Measurements from ENCODE around the gene LDLRAP1. TPM values are rescaled to one million over a fixed set of nuclear protein-coding genes. Genes with fewer than 3 reads are reported as not detected.
"Not testable (repeated sequence)": the region's sequence is repeated elsewhere in the genome, so short reads cannot be mapped to it uniquely, and the experiment has no call there.

LDLRAP1 gene
- total RNA-seq, 2 experiments from 2014 or later = 11.9 to 14.8 TPM

GRCh38 chr1:25573961-25574360 is 30.6 kb downstream of the LDLRAP1 start:
- Mint-ChIP-seq H3K4me1 (ENCODE audit: low read depth) (peaks cover 14% of the 10 kb centered on the region), H3K9me3 (no peaks in the 10 kb centered on the region), H3K4me3 (no peak overlapping the region), H3K36me3 (no peaks in the 10 kb centered on the region), H3K27ac (no peak overlapping the region), H3K27me3 (no peaks in the 10 kb centered on the region)
- intact Hi-C loops (cut with micrococcal nuclease) = no loop called here
- DNase-seq = no peak
- ChIA-PET POLR2A (no interaction called here), CTCF (interaction anchor here (1.0 to 2.6 kb wide), 6 partner anchors 11 to 236 kb away, joined by 3 to 23 read pairs (median 8); no protein-coding TSS in a partner anchor)

GRCh38 chr1:25575191-25575590 is 31.8 kb downstream of the LDLRAP1 start:
- H3K4me1 Mint-ChIP-seq (ENCODE audit: low read depth) = peaks cover 5% of the 10 kb centered on the region
- intact Hi-C loops (cut with micrococcal nuclease) = no loop called here
- no peak for DNase-seq
- H3K9me3 Mint-ChIP-seq = no peaks in the 10 kb centered on the region
- ChIA-PET CTCF (interaction anchor here (1.1 kb wide), 1 partner anchor 28 kb away, joined by 3 read pairs; no protein-coding TSS in a partner anchor), POLR2A (no interaction called here)
- H3K4me3 Mint-ChIP-seq = no peak overlapping the region
- H3K27ac Mint-ChIP-seq = no peak overlapping the region
- H3K27me3 Mint-ChIP-seq = no peaks in the 10 kb centered on the region
- no peaks in the 10 kb centered on the region for H3K36me3 Mint-ChIP-seq

- Mint-ChIP-seq H3K4me1 (ENCODE audit: low read depth) (peaks cover 5% of the 10 kb centered on the region), H3K4me3 (no peak overlapping the region), H3K36me3 (no peaks in the 10 kb centered on the region), H3K27me3 (no peaks in the 10 kb centered on the region), H3K9me3 (no peaks in the 10 kb centered on the region), H3K27ac (no peak overlapping the region)
- no peak for DNase-seq
- POLR2A ChIA-PET = no interaction called here
- intact Hi-C loops (cut with micrococcal nuclease) = no loop called here
- CTCF ChIA-PET = no interaction called here
Measured at GRCh38 chr1:25576459-25577133, 33.2 kb downstream of the LDLRAP1 start.

- no peak for DNase-seq
- Mint-ChIP-seq H3K27ac (no peak overlapping the region), H3K4me1 (ENCODE audit: low read depth) (peaks cover 5% of the 10 kb centered on the region), H3K27me3 (no peaks in the 10 kb centered on the region), H3K9me3 (no peaks in the 10 kb centered on the region), H3K36me3 (no peaks in the 10 kb centered on the region), H3K4me3 (no peak overlapping the region)
- POLR2A ChIA-PET = no interaction called here
- intact Hi-C loops (cut with micrococcal nuclease) = no loop called here
- CTCF ChIA-PET = no interaction called here
Measured at GRCh38 chr1:25577134-25577920, 33.9 kb downstream of the LDLRAP1 start.

GRCh38 chr1:25579292-25580252 is 36.2 kb downstream of the LDLRAP1 start:
- ChIA-PET CTCF (interaction anchor here (1.0 to 1.6 kb wide), 2 partner anchors 9 to 29 kb away, joined by 3 read pairs; no protein-coding TSS in a partner anchor), POLR2A (no interaction called here)
- no peak for DNase-seq
- H3K27me3 Mint-ChIP-seq = no peaks in the 10 kb centered on the region
- no peaks in the 10 kb centered on the region for H3K9me3 Mint-ChIP-seq
- H3K27ac Mint-ChIP-seq = no peak overlapping the region
- no peaks in the 10 kb centered on the region for H3K4me1 Mint-ChIP-seq (ENCODE audit: low read depth)
- H3K36me3 Mint-ChIP-seq = no peaks in the 10 kb centered on the region
- H3K4me3 Mint-ChIP-seq = no peak overlapping the region
- intact Hi-C loops (cut with micrococcal nuclease) = no loop called here

- ChIA-PET POLR2A (no interaction called here), CTCF (interaction anchor here (0.8 kb wide), 1 partner anchor 34 kb away, joined by 3 read pairs; no protein-coding TSS in a partner anchor)
- Mint-ChIP-seq H3K4me3 (no peak overlapping the region), H3K27me3 (no peaks in the 10 kb centered on the region), H3K36me3 (no peaks in the 10 kb centered on the region), H3K9me3 (no peaks in the 10 kb centered on the region), H3K27ac (no peak overlapping the region), H3K4me1 (ENCODE audit: low read depth) (no peaks in the 10 kb centered on the region)
- DNase-seq = no peak
- intact Hi-C loops (cut with micrococcal nuclease) = no loop called here
Measured at GRCh38 chr1:25580927-25581326, 37.5 kb downstream of the LDLRAP1 start.

- POLR2A ChIA-PET = interaction anchor here (0.8 kb wide), 1 partner anchor 148 kb away, joined by 3 read pairs; no protein-coding TSS in a partner anchor
Measured at GRCh38 chr1:25581764-25582163, 38.4 kb downstream of the LDLRAP1 start.

GRCh38 chr1:25583519-25584370 is 40.3 kb downstream of the LDLRAP1 start:
- no peak for DNase-seq
- intact Hi-C loops (cut with micrococcal nuclease) = no loop called here
- POLR2A ChIA-PET = no interaction called here
- Mint-ChIP-seq H3K4me1 (ENCODE audit: low read depth) (peaks cover 6% of the 10 kb centered on the region), H3K4me3 (no peak overlapping the region), H3K36me3 (no peaks in the 10 kb centered on the region), H3K27ac (no peak overlapping the region), H3K27me3 (no peaks in the 10 kb centered on the region), H3K9me3 (no peaks in the 10 kb centered on the region)
- CTCF ChIA-PET = no interaction called here

More at GRCh38 chr1:25581764-25582163, 38.4 kb downstream of the LDLRAP1 start:
- CTCF ChIA-PET = interaction anchor here (2.0 kb wide), 1 partner anchor 9 kb away, joined by 6 read pairs; no protein-coding TSS in a partner anchor
- Mint-ChIP-seq H3K36me3 (no peaks in the 10 kb centered on the region), H3K27me3 (no peaks in the 10 kb centered on the region), H3K27ac (no peak overlapping the region), H3K4me1 (ENCODE audit: low read depth) (no peaks in the 10 kb centered on the region), H3K4me3 (no peak overlapping the region), H3K9me3 (no peaks in the 10 kb centered on the region)
- DNase-seq = no peak
- intact Hi-C loops (cut with micrococcal nuclease) = no loop called here

GRCh38 chr1:25586181-25586588 is 42.8 kb downstream of the LDLRAP1 start:
- DNase-seq = no peak
- ChIA-PET POLR2A (no interaction called here), CTCF (no interaction called here)
- H3K4me3 Mint-ChIP-seq = no peak overlapping the region
- H3K4me1 Mint-ChIP-seq (ENCODE audit: low read depth) = peaks cover 13% of the 10 kb centered on the region
- intact Hi-C loops (cut with micrococcal nuclease) = no loop called here
- H3K9me3 Mint-ChIP-seq = no peaks in the 10 kb centered on the region
- no peaks in the 10 kb centered on the region for H3K27me3 Mint-ChIP-seq
- H3K36me3 Mint-ChIP-seq = no peaks in the 10 kb centered on the region
- H3K27ac Mint-ChIP-seq = no peak overlapping the region

GRCh38 chr1:25587290-25587689 is 43.9 kb downstream of the LDLRAP1 start:
- Mint-ChIP-seq H3K36me3 (no peaks in the 10 kb centered on the region), H3K9me3 (no peaks in the 10 kb centered on the region), H3K4me1 (ENCODE audit: low read depth) (peaks cover 13% of the 10 kb centered on the region), H3K4me3 (no peak overlapping the region), H3K27ac (no peak overlapping the region), H3K27me3 (no peaks in the 10 kb centered on the region)
- no peak for DNase-seq
- POLR2A ChIA-PET = no interaction called here
- intact Hi-C loops (cut with micrococcal nuclease) = no loop called here
- CTCF ChIA-PET = no interaction called here

GRCh38 chr1:25588224-25588623 is 44.8 kb downstream of the LDLRAP1 start:
- H3K27ac Mint-ChIP-seq; POLR2A ChIA-PET; H3K27me3 Mint-ChIP-seq; H3K36me3 Mint-ChIP-seq; CTCF ChIA-PET; H3K9me3 Mint-ChIP-seq; H3K4me3 Mint-ChIP-seq; intact Hi-C loops (cut with micrococcal nuclease); DNase-seq: not testable (repeated sequence)
- peaks cover 13% of the 10 kb centered on the region for H3K4me1 Mint-ChIP-seq (ENCODE audit: low read depth)

All from activated CD4-positive, alpha-beta memory T cell treated with anti-CD3 and anti-CD28 coated beads for 36 hours (primary cell).